ENCODE measurements around the gene SP7.
"Not testable (repeated sequence)": the region's sequence is repeated elsewhere in the genome, so short reads cannot be mapped to it uniquely, and the experiment has no call there.

The SP7 gene

GRCh38 chr12:53313996-53314395 lies 22.2 kb downstream of the SP7 start:
- no peak for DNase-seq

GRCh38 chr12:53308276-53308675 lies 27.9 kb downstream of the SP7 start:
- no peak for DNase-seq

GRCh38 chr12:53306826-53307225 lies 29.3 kb downstream of the SP7 start:
- no peak for DNase-seq

- DNase-seq, result no peak
Observed at GRCh38 chr12:53302903-53303302, 33.3 kb downstream of the SP7 start.

- no peak for DNase-seq
Observed at GRCh38 chr12:53300187-53300586, 36.0 kb downstream of the SP7 start.

GRCh38 chr12:53299454-53300180 lies 36.5 kb downstream of the SP7 start, which contains the start of gene MYG1:
Gene MYG1, plus strand, starts transcription at chr12:53299695. Its CDS starts 43 bp downstream, at chr12:53299738.
- peak; percentile 81 for DNase-seq

- peak; percentile 38 for DNase-seq
Observed at GRCh38 chr12:53299101-53299453, 37.1 kb downstream of the SP7 start.

GRCh38 chr12:53298164-53298563 lies 38.0 kb downstream of the SP7 start:
- DNase-seq, result no peak

- DNase-seq, result not testable (repeated sequence)
Observed at GRCh38 chr12:53297106-53297505, 39.0 kb downstream of the SP7 start.

GRCh38 chr12:53295891-53296219 lies 40.3 kb downstream of the SP7 start:
- no peak for DNase-seq

GRCh38 chr12:53295070-53295890 lies 40.9 kb downstream of the SP7 start, which contains the start of gene PFDN5:
Gene PFDN5, plus strand, starts transcription at chr12:53295542. Its CDS starts 26 bp downstream, at chr12:53295568.
- DNase-seq, result peak; percentile 80

- DNase-seq, result no peak
Observed at GRCh38 chr12:53292426-53292825, 43.7 kb downstream of the SP7 start.

GRCh38 chr12:53290661-53291060 lies 45.5 kb downstream of the SP7 start:
- no peak for DNase-seq

GRCh38 chr12:53289891-53290290 lies 46.3 kb downstream of the SP7 start:
- no peak for DNase-seq

GRCh38 chr12:53288322-53288721 lies 47.8 kb downstream of the SP7 start:
- no peak for DNase-seq

- DNase-seq, result peak; percentile 61
Observed at GRCh38 chr12:53287741-53288216, 48.4 kb downstream of the SP7 start.

GRCh38 chr12:53286448-53286847 lies 49.7 kb downstream of the SP7 start:
- DNase-seq, result no peak

GRCh38 chr12:53279888-53280498 lies 56.2 kb downstream of the SP7 start:
- DNase-seq, result no peak

GRCh38 chr12:53279283-53279869 lies 56.8 kb downstream of the SP7 start:
- DNase-seq, result no peak

GRCh38 chr12:53277981-53278380 lies 58.2 kb downstream of the SP7 start:
- DNase-seq, result no peak
